Right kidney (tissue), 1 donor: ENCODE measurements around the gene ADCY1.

Experiments used
- DNase-seq: peaks from one replicate; pipeline ENCODE4 v3.0.0-alpha.2; 2016

The ADCY1 gene

DNA sequence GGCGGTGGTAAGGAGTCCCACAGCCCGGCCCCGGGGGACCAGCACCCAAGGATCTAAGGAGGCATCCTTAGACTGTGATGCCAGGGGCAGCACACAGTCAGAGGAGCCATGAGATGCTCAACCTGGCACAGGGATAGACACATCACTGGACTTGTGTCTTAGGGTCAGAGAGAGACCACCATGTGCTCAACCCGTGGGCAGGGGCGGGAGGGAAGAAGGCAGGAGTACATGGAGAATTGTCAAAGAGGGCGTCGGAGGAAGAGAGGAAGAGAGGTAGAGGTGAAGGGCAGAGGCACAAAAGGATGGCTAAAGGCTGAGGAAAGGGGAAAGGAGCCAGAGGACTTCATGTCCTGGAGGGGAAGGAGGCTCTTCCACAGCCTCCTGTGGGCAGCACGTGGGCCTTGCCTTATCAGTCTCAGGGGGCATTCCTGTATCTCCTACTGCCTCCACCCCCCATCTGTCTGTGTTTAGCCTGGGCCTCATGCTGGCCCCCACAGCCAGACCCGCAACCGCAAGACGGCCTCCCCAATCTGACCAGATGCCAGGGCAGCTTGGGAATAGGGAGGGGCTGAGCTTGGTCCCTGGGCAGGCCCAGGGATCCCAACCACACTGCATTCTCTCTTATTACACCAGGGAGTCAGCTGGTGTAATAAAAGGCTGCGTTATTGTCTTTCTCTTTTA, 2.2 kb downstream of the ADCY1 start:
- DNase-seq = no peak

DNA sequence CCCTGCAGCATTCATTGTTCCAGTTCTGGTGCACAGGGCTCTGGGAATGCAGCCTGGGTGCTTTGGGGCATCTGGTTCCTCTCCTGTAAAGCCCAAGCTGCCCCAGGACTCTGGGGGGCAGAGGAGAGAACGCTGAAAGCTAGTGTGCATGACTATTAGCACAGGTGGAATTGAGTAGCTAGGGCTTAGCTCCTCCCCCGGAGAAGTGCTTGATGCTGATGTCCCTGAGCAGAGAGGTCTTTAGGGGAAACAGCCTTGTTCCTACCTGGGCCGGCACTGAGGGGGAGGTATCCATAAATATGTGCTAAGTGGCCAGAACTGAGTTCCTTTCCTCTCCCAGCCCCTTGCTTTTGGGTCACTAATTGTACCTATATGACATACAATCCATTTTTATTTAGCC, 3.9 kb downstream of the ADCY1 start:
- DNase-seq = no peak

DNA sequence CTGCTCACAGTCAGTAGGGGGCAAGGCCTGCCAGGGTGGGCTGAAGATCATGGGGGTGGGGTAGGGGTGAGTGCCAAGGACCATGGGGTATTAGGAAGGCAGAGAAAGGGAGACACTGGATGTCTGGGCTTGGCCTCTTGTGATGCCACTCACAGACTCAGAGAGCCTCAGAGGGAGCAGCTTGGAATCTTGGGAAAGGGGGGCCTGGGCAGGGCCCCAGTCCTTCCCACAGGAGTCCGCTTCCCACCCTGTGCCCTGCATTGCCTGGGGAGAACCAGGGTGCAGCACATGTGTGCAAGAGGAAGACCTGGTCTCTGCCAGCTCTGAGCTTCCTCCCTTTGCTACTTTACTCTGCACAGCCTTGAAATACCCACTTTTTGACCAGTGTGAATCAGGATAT, 4.3 kb downstream of the ADCY1 start:
- no peak for DNase-seq

DNA sequence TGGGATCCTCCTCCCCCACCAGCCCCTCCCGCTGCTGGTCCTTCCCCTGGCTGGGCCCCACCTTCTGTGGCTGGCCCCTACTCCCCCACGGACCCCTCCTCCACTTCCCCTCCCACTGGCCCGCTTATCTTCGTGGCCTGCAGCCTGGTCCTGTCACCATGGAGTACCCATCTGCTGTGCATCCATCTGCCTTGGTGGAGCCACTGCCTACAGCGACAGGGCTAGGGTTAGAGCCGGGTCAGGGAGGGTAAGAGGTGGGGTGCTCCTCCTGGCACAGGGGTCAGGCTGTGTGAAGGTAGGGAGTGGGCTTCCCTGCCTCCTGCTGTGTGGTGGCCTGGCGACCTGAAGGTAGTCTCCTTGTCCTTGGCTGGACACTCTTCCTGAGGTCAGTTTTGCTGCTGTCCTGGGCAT, 5.2 kb downstream of the ADCY1 start:
- no peak for DNase-seq

DNA sequence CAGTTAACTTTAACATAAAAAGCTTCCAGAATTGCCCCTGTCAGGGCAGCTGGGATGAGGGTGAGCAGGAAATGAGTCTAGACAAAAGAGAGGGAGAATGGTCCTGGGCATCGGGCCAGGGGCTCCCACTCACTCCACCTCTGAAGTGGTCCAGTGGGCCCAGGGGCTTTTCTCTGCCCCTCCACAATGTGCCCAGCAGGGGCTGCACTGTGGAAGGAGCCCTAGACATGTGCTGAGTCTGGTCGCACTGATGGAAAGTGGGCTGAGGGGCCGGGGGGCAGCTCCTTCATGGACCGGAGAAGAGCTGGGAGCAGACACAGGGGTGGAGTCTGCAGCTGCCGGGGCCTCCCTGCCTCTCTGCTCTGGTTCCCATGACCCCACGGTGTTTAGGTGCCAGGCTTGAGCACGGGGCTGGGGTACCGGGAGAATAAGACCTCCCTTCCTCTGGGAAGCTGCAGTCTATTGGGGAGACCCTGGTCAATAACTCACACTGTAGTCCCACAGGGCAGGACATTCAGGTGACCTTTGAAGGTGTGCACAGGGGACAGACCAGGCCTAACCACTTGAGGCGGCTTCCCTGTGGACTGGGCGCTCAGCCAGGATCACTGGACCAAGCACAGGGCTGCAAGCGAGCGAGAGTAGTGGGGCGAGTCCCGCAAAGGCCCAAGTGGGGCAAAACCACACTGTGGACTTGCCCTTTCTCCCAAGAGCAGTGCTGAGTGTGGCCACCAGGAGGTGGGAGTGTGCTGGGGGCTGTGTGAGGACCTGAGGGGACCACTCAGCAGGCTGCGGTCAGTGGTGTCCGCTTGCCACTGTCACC, 6.1 kb downstream of the ADCY1 start:
- DNase-seq = no peak

DNA sequence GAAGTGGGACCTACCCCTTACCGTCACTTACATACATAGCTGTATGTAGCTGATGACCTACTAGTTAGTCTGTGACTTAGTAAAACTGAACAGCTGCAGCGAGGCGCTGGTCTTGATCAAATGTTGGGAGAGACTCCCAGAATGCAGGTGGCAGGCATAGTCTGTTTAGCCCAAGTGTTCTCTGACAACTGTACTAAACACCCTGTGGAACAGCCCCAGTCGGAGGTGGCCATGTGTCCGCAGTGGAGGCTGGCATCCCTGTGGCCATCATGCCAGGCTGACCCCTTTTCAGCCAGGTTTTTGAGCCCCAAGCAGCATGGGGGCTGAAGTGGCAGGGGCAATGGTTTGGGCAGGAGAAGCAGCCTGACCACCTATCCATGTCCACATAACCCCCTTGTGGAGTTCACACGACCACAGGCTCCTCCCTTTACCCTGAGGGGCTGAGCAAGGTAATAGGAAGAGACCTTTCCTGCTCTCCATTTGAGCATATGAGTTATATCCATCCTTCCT, 7.2 kb downstream of the ADCY1 start:
- no peak for DNase-seq

DNA sequence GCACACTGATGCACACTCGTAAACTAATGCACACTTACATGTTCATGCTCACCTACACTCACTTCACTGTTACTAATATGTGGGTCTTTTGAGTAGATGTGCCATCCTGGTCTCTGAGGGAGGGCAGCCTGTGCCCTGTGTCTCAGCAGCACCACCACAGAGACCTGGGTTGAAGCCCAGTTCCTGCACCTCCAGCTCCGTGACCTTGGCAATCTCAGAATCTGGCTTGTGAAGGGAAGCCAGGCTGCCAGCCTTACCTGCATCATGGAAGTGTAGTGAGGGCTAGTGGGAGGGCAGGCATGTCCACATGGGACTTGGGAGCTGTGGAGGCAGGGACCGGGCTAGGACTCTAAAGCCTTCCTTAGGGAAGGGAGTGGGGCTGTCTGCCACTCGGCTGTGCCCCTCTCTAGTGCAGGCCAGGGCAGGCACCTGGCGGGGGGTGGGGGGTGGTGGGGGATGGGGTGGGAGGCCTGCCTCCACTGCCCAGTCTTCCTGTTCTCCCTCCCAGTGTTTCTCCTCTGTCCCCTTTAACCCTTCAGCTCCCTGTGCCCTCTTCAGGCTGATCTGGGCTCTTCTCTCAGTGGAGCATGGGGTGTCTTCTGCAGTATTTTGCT, 8.1 kb downstream of the ADCY1 start:
- DNase-seq = no peak

DNA sequence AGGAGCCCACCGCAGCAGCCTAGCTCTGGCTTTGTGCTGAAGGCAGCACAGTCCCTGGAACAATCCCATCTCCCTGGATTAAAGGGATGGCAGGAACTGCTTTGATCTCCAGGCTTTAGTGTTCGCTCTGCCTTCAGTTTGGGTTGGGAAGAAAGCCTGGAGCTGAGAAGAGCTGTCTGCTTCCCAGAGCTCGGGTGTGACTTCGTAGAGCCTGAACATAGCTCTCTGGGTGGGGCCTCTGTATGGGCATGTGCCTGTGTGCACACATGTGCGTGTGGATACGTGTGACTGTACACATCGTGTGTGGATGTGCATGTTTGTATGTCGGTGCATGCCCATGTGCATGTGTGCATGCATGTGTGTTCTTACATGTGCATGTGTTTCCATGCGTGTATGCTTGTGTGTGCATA, 8.7 kb downstream of the ADCY1 start:
- no peak for DNase-seq

DNA sequence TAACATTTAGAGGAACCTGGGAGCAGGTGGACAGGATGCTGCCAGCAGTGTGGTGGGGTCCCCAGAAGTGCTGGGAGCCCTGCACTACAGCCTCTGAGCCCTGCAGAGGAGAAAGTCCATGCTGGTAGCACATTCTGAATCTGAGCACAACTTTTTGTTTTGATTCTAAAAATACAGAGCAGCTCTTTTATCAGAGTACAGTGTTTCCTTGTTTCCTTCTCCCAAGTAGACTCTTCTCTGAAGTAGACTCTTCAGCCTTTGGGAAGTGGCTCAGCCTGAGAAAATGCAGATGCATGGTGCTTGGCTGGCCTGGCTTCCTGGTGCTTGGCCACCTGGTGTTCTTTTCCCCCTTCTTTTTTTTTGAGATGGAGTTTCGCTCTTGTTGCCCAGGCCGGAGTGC, 9.1 kb downstream of the ADCY1 start:
- no peak for DNase-seq

DNA sequence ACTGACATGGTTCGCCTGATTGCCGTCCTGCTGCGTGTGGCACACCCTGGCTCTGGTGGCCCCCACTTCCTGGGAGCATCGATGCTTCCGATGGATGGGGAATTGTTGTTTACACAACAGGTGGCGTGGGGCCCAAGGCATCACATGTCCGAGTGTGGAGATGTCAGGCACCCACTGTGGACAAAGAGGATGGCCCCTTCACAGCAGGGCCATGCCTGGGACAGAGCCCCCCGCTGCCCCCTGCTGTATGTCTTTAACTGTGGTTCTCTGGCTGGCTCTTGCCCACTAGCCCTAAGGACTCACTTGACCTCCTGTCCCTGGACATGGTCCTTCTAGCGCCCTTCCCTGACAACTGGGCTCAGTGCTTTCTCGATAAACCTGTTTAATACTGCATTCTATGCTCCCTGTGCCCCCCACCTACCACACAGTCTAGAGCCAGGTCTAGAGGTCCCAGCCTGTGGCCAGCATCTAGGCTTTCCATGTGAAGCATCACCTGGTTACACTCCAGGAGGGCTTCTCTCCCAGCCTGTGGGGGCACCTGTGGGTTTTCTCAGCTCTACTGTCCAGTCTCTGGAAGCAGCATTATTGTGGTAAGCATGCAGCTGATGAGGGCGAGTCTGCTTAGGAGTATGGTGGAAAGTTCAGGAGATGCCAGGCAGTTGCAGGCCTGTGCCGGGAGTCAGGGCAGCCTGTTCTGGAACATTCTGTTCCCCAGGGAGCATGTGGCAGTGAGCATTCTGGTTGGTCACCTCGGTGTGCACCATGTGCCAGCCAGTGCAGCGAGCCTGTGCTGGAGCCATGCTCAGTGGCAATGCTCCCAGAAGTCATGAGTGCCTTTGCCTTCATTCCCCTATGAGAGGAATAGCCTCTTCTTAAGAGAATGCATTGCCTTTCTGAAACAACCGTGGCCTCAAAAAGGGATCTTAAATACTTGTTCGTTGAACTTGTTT, 10.4 kb downstream of the ADCY1 start:
- no peak for DNase-seq

DNA sequence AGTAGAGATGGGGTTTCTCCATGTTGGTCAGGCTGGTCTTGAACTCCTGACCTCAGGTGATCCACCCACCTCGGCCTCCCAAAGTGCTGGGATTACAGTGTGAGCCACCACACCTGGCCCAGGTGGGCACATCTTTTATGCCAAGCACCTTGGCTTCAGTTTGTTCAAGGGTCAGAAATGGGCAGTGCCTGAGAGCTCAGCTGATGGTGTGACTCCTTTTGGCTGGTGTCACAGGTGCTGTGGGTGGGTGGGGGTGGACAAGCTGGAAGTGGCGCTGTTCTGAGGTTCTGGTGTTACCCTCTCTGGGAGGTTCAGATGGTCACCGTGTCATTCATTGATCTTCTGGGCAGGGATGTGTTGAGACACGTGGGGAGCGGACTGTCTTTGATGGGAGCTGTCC, 11.5 kb downstream of the ADCY1 start:
- no peak for DNase-seq

DNA sequence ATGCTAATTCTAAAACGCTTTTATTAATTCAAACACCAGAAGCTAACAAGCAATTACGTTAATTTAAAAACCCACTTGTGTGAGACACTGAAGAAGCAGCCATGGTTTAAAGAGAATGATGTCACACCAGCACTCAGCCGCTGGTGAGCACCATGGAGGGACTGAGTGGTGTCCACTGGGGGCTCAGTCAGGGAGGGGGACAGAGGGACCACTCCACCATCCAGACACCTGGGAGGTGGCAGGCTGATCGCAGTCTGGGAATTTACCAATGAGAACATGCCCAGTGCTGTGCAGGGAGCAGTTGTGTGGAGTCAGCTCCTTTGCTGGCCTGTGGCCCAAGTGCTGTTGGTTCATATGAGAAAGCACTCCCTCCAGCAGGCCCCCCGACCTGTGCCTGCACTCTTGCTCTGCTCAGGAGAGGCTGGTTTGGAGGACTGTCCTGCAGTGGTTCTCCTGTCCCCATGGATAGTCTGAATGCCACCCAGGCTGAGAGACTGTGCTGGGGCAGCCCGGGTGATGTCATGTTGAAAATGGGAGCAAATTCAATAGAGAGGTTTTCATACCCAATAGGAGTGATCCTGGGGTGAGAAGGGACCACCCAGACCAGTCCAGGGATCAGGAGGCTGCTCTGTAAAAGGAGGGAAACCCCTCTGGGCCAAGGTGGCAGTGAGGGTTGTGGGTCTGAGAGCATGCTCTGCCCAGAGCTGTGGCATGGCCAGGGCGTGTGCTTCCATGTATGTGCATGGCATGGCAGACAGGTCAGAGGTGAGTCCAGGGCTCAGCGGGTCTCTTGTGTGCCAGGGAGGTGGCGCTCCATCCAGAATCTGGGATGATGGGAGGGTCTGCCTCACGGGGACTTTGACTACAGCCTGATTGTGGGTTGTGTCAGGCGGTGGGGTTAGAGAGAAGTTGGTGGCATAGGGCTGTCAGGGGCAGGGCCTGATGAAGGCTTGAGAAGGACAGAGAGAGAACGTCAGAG, 12.7 kb downstream of the ADCY1 start:
- DNase-seq = no peak

DNA sequence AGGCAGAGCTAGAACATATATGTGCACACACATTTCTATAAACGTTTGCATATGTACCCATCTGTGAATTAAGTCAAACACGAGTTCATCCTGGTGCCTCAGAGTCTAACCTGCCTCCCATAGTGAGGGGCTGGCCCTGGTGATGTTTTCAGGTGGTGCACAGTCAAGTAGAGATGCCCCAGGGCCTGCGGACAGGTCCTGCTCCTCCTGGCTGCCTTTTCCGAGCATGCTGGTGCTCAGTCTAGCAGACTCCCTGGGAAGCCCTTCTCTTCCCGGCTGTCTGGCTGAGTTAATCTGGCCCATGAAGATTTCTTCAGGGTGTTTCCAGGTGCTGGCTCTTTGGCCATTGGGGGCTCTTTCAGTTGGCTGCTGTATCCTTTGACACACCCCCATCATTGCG, 14.3 kb downstream of the ADCY1 start:
- no peak for DNase-seq

DNA sequence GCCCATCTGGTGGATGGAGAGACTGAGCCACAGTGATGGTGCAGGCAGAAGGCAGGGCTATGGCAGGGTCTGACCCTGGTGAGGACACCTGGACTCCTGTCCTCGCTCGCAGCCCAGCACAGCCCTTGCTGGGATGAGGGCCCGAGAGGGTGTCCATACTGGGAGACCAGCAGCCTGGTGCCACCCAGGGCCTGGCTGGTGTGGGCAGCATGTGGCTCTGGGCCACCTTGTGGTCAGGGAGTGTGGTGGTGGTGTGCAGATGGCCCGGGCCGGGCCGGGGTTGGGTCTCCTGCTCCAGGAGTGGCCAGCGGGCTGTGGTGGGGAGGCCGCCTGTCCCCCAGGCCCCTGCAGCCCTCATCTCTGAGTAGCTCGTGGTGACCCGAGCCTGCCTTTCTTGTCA, 14.9 kb downstream of the ADCY1 start:
- no peak for DNase-seq

DNA sequence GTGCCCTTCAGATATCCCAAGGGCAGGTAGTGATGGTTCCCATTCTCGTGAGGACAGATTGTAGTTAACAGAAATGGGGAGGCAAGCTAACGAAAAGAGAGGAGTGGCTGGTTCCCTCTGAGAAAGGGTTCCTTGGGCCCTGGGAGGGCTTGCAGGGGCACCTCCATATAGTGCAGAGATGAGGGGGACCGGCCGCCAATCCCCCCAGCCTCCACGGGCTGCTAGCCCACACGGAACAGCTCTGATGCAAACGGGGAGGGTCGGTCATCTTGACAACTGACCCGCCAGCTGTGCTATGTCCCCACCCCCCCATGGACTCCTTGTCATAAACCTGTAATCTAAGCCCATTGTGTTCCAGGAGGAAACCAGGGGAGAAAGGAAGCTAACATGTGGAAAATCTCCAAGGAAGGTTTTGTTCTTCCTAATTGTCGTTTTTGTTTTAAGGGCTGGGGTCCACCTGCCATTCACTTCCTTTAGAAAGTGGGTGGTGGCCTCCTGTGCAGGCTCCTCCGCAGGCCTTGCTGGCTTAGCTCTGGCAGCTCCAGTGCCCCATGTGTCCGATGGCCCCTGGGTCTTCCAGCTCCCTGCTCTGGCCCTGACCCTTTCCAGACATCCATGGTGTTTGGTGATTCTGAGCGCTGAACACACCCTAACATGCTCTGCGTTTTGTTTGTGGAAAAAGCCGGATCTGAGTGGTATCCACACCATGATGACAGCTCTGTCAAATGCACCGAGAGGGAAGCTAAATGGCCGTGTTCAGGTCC, 15.9 kb downstream of the ADCY1 start:
- no peak for DNase-seq

DNA sequence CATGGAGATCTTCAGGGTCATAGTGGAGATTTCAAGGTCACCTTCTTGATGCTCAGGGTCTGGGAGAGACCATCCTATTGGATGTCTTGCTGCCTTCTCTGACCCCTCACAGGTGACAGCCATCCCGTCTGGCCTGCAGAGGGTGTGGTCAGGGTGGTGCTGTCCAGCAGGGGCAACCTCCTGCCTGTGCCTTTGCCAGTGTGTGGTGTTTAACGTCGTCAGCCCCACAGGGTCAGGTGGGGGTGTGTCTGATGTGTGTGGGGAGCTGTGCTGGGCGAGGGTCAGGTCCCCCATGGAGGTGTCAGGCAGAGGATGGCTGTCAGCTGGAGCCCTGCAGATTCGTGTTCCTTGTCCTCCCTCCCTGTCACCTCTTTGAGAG, 16.5 kb downstream of the ADCY1 start:
- no peak for DNase-seq

DNA sequence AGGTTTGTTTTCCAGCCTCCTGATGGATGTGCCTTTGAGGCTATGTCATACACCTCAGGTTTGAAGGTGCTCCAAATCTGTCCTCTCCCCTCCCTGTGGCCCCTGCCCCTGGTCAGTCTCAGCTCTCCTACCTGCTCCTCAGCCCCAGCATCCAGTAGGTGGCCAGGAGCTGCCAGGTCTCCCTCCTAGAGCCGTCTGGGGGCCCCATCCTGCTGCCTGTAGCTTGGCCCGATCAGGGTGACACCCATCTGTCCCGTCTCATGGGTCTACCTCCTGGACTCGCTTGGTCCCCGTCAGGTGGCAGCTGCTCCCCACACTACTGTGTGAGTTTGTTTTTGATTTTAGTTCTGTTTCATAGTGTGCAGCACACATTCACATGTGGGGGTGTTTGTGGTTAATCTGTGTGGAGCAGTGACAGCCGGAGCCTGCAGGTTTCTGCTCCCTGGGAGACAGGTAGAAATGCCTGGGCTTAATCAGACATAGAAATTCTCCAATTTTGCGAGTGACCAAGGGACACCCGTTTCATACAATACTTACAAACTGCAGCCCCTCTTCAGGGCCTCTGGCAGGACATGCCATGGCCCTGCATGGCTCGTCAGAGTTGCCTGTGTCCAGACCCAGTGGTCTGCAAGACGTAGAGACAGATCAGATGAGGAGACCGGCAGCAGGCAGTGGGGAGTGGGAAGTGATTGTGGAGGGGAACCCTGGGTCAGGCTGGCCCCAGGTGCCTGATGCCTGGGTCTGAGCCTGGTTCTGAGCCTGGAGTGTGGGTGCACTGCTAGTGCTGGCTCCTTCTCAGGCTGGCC, 17.1 kb downstream of the ADCY1 start:
- no peak for DNase-seq

DNA sequence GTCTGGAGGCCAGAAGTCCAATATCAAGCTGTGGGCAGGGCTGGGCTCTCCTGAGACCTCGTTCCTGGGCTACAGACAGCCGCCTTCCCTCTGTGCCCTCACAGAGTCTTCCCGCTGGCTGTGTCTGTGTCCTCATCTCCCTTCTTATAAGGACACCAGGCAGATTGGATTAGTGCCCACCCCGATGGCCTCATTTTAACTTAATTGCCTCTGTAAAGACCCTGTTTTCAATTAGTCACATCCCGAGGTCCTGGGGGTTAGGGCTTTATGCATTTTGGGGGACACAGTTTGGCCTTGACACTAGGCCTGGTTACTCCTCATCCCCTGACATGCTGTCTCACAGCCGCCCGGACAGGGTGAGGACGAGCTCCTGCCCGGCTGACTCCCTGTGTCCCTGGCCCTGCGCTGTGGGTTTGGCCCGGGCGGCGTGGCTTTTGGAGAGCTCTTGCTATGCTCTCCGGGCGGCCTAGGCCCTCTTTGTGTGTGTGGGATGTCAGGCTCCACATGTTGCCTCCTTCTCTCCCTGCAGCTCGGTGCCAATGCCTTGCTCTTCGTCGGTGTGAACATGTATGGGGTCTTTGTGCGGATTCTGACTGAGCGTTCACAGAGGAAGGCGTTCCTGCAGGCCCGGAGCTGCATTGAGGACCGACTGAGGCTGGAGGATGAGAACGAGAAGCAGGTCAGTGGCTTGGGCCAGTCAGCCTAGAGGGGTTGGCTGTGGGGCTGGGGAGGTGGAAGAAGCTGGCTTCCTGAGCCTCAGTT, 18.2 kb downstream of the ADCY1 start:
- DNase-seq = no peak

DNA sequence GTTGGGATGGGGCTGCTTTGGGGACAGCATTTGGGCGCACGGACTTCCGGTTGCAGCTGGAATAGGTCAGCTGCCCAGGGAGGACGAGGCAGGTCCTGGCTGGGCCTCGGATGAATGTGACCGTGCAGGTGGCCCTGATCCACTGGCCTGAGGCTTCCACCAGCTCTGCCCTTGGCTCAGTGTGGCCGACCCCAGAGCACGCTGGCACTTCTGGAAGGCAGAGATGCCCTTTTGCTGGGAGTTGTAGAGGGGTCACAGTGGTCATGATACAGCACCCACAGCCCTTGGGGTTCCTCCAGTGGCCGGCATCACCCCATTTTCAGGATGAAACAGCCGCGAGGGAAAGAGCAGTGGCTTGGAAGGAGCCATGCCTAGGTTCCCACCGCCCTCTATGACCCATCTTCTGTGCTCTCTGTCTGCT, 19.0 kb downstream of the ADCY1 start:
- no peak for DNase-seq
